ENCODE results near the gene RAB24.

- TF ChIP-seq CTCF (conservative IDR thresholded peaks at IDR 0.05; ENCODE audit: low read depth, low read length) (no peak), EZH2phosphoT487 (IDR thresholded peaks at IDR 0.05; ENCODE audit: borderline replicate concordance, low read length) (no peak), EZH2 (IDR thresholded peaks at IDR 0.05; ENCODE audit: low read length, unreplicated experiment) (no peak)
Observed at GRCh38 chr5:177350776-177351391, 47.4 kb upstream of the RAB24 start.

All from PC-3 (cell line).